Measurements from ENCODE around the gene EHD4.

Gene EHD4

DNA sequence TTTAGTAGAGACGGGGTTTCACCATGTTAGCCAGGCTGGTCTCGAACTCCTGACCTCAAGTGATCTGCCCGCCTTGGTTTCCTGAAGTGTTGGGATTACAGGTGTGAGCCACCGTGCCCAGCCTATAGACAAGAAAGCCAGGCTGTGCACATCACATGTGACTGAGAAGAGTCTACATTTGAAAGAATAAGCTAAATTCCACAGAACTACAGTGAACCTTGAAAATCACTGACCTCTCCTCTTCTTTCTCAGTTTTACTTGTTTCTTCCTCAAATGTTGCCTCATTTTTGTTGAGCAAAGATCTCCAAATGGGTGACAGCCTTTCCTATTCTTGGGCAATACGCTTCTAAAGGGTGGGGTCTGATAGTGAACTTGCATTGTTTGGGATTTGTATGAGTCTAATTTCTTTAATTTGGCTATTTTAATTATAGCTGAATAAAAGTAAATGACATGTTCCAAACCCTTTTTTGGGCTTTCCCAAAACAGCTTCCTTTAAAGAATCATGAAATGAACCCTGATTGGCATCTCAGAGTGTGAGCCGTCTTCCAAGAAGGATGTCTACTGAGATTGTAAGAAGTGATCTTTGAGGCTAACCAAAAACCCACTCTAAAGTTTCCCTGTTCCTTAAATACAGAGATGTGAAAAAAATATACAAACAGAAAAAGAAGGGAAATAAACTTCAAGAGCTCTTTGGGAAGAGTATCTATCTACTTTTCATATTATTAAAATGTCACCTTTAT is 56.9 kb downstream of the EHD4 start:
- no peak for DNase-seq

DNA sequence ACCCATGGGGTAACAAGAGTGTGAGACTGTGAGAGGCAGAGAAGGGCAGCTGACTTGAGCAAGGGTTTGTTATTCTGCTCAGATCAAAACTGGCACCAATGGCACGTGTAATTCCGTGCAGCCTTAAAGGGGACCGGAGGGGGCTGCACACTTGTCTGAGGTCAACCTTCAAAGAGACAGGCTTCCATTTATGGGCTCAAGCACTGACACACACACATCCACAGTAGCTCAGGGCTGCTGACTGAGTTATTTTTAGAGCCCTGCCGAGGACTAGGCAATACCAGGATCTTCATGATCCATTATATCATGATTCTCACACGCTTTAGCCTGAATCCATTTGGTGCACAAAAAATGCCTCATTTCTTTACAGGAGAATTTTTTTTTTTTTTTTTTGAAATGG is 57.9 kb downstream of the EHD4 start:
- DNase-seq = no peak

DNA sequence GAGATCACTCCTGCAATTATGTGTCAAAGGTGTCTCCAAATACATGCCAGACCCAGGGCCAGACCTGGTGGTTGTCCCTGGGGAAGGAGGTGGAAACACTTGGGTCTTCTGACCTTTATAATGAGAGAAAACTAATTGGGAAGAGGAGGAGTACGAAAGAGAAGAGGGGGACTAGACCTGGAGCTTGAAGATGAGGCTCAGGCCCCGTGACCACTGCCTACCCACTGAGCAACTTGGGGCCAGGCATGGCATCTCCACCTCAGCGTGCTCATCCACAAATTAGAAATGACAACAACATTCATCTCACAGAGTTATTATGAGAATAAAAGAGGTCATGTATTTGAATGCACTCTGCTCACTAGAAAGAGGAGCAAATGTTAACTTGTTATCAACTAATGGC is 59.1 kb downstream of the EHD4 start:
- no peak for DNase-seq

DNA sequence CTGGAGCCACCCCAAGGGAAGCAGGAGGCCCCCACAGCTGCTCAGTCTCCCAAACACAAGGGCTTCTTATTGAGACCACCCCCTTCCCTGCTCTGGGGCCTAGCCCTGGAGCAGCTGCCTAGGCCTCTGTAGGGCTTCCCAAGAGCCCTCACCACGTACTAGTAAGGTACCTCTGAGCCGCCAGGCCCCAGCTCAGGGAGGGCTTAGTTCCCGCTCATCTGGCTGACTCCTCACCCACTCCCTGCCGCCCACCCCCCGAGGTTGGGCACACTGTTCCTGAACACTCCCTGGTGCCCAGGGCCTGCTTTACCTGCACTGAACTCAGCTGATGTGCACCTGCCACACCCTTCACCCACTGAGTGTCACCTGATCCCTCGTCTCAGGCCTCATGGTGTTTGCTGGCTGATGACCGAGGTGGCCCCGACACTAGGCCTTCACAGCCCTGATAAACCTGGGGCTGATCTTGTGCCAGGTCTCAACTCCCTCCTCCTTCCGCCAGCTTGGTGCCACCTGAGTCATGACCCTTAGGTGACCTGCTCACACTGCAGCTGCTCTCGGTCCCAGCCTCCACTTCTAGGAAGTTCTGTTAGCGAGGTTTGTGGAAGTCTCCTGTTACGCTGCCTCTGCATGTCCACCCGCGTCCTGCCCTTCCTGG is 60.5 kb downstream of the EHD4 start:
- no peak for DNase-seq

DNA sequence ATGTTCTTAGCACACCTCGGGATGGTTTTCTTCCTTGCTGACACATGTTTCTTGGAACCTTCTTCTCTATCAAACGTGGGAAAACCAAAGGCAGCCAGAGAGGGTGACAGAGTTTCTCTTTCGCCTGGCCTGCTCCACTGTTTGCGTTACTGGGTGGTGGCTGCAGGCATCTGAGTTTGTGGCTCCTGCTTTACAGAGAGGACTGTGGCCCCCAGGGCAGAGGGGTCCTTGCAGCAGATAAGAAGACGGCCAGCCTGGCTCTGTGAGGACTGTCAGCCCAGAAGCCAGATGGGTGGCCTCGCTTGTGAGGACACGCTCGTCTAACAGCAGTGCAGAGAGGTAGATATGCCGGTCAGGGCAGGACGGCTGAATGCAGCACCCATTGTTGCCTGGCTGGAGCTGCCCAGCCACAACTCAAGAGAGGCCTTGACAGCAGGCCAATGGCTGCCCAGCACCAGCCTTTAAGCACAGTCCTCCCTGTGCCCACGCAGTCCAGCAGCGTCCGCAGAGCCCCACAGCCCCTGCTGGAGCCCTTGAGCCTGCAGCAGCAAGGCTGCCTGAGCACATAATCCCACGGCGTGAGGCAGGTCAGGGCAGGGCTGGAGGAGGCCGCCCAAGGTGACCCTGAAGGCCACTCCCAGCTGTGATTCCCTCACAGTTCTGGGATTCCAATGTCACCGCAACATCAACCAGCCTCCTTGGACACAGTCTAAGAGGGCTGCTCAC is 63.5 kb downstream of the EHD4 start:
- no peak for DNase-seq

DNA sequence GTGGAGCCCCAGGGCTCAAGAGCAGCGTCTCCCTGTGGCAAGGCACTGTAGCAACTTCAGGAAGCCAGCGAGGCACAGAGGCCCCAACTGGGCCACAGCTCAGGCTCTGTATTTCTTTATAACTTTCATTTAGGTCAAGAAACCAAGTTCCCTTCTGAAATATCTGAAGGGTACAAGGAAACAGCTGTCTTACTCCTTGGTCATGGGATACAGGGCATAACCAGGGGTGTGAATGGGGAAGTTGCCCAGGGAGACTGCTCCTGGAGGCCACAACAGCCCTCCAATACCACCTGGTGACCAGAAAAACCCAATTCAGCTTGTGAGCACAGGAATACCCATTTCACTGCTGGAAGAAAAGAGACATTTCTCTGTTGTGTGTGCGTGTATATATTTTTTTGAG is 65.2 kb downstream of the EHD4 start:
- DNase-seq = no peak

DNA sequence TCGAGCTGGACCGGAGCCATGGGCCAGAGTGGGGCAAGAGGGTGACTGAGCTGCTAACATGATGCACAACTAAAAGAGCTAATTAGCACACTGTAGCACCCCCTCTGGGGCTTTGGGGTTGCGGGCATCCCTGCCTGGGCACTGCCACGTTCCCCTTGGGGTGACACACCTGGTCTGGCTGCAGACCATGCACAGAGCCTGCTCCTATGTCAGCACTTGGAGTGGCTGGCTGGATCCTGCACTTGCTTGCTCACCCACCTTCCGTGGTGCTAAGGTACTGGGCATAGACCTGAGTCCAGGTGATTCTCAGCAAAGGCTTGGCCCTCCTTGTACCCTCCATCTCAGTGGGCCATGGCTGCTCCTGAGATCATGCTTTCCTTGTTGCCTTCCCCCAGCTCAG is 65.7 kb downstream of the EHD4 start:
- no peak for DNase-seq

DNA sequence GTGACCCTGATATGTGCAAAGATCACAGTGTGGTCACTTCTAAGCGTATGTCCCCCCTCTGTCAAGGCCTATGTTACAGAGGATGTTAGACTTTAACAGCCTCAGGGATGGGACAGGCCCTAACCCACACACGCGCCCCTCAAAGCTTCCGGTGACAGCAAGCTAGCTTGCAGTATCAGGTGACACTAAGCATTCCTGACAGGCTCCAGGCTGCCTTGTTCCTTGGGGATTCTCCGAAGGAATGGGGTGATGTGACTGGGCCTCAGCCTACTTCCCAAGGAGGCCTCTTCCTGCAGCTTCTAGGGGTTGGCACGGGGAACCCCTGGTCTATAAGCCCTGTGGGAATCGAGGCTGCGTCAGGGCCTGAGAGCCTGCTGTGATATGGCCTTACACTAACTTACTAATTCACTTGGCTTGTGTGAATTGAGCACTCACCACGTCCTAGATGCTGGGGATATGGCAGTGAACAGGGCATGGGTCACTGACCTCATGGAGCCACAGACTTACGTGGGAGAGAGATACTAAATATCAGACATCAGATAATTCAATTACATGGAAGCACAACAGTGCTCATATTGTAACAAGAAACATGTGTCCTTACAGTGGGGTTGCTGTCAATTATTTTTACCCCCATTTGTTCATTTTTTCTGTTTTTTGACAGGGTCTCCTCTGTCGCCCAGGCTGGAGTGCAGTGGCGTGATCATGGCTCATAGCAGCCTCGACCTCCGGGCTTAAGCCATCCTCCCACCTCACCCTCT is 67.1 kb downstream of the EHD4 start:
- no peak for DNase-seq

DNA sequence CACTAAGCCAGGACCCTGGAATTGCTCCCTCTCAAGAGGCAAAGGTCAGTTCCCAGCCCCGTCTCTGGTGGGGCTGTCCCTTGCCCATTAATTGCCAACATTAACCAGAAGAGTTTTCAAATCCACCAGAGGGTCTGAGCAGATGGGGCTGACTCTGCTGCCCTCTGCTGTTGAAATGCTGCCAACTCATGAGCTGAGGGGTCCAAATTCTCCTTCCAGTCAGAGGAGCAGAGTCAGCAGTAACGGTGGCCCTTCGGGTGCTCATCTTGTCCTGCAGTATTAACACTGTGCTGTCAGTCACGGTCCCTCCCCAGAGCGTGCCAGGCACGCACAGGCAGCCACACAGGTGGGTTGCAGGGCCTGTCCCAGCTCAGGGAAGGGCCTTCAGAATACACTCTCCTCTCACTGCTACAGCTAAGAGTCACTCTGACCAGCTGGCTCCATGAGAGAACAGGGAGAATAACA is 67.8 kb downstream of the EHD4 start:
- DNase-seq = no peak

DNA sequence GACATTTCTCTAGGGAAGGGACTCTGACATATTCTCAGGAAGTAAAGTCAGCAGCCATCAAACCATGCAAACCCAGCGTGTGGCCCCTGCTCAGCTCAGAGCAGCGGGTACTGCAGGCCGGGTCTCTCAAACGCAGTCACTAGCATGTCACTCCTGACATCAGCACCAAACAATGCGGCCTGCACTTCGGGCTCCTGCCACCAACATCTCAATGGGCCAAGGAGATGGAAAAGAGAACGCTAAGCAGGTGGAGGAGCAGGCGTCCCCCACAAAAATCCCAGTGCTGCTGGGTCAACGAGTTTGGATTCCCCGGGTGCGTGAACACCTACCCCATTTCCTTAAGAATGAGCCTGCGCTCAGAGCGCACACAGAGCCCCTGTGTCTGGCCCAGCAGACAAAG is 68.6 kb downstream of the EHD4 start:
- no peak for DNase-seq

DNA sequence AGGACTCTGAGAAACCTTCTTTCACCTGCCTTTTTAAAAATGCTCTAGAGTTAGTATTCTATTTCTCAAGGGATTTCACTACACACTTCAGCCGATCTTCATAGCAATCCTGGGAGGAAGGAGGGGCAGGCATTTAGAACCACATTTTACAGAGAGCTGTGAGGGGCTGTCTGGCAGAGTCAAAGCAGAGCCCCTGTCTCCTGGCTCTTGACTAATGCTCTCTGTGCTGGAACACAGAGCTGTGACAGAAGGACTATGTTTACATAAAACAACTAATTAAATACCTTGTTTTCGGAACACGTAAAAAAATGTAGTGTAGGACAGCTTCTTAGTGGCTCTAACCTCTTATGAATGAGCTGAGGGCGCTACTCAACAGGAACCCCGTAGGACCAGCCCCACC is 70.9 kb downstream of the EHD4 start:
- no peak for DNase-seq

DNA sequence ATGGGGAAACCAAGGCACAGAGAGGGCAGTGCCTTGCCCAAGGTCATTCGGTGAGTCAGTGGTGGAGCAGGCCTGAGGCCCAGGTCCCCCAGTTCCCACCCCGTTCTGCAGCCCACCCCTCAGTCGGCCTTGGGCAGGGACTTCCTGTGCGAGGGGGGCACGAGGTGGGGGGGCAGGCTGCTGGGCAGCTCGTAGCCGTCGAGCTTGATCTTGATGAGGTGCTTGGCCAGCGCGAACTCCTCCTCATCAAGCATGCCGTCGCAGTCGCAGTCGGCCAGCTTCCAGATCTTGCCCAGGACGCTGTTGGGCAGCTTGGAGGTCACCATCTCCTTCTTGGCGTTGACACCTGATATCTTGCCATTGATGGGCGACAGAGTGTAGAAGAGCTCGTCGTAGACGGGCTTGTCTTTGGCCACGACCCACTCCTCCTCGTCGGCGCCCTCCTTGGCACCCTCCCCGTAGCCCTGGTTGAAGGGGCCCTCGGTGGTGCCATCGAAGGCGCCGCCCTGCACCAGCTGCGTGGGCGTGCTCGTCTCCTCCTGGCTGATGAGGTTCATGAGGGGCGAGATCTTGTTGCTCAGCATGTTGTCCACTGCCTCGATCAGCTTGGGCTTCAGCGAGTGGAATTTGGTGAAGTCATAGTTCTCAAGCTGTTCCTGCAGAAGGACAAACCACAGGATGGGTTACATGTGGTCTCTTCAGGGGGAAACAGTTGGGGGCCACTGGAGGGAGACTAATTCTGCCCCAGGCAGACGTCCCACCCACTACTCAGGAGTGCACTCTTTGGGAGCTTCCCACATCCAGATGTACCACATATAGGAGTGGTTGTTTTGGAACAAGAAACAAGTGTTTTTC is 71.6 kb downstream of the EHD4 start:
- DNase-seq = no peak

DNA sequence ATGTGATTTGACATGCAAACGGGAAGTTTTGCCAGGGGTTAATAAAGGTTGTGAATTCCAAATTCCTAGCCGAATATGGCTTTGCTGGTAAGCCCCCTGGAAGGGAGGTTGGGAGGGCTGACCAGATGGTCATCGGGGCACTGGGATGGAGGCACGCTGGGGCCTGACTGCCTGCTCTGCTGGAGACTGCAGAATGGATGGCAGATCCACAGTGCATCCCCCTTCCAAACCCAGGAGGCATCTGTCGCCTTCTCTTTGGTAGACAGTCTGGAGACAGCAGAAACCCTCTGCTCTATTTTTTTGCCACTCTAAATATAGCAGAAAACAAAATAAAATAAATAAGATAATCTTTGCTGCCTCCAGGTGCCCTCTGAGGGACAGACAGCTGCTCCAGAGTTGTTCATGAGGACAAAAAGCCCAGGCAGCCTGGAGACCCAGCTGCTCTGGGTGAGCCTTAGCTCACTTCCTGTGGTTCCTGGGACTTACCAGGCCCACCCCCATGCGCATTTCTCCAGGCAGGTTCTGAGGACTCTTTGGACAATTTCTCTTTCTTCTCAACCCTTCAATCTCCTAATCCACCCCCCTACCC is 72.4 kb downstream of the EHD4 start:
- no peak for DNase-seq

DNA sequence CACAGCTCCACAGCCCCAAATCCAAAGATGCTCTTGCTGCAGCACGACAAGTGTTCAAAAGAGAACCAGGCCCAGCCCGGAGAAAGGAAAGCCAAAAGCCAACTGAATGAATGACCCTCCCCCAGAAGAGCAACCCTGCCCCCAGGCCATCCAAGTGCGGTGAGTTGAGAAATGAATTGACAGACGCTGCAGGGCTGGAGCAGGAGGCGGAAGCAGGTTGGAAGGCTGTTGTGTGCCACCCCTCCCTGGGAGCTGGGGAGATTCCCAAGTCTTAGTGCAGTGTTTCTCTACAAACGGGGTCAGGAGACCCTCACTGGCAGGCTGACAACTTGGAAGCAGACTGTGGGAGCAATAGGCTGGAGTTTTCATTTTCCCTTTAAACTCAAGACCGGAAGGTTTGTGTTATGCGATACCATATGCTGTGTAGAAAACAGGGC is 75.0 kb downstream of the EHD4 start:
- DNase-seq = no peak

DNA sequence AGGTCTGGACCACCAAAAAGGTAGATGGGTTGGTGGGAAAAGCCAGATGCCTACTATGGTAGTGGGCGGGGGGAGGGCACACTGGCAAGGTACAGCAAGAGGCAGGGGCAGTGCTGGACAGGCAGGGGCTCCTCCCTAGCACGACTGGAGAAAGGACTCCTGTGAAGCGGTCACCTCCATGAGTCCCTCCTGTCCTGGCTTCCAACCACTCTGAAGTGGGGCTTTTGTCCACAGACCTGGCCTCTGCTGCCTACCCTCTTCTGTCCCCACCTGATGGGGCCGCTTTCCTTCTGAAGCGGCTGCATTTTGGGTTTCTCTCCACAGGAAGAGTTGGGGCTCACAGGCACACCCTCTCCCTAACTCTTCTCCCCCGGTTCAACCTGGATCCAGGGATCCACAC is 75.8 kb downstream of the EHD4 start:
- DNase-seq = no peak

DNA sequence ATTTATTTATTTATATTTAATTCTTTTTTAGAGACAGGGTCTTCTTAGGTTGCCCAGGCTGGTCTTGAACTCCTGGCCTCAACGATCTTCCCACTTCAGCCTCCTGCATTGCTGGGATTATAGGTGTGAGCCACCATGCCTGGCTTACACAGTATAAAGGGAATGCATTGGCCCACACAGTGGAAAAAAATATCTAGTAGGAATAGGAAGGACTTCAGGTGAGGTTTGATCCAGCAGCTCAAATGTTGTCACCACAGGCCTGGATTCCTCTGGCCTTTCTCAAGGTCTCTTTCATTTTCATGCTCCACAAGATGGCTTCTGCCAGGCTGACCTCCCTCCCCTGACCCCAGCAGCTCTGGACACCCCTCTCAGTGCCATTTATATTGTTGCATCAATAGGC is 76.4 kb downstream of the EHD4 start:
- no peak for DNase-seq

DNA sequence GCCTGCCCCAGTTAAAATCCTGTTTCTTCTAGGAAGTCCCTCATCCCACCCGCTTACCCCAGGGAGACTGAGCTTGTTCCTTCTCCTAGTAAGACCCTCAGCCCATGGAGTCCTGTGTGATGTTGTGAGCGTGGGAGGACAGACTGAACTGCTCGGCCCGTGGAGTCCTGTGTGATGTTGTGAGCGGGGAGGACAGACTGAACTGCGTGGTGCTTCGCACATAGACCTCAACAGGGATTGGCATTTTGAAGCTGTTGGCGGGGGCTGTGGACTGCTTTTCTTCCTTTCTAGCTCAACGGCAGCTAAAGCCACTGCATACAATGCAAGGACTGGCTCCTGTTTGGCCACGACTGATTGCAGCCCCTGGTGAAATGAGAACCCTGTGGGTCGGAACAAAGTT is 76.9 kb downstream of the EHD4 start:
- no peak for DNase-seq

DNA sequence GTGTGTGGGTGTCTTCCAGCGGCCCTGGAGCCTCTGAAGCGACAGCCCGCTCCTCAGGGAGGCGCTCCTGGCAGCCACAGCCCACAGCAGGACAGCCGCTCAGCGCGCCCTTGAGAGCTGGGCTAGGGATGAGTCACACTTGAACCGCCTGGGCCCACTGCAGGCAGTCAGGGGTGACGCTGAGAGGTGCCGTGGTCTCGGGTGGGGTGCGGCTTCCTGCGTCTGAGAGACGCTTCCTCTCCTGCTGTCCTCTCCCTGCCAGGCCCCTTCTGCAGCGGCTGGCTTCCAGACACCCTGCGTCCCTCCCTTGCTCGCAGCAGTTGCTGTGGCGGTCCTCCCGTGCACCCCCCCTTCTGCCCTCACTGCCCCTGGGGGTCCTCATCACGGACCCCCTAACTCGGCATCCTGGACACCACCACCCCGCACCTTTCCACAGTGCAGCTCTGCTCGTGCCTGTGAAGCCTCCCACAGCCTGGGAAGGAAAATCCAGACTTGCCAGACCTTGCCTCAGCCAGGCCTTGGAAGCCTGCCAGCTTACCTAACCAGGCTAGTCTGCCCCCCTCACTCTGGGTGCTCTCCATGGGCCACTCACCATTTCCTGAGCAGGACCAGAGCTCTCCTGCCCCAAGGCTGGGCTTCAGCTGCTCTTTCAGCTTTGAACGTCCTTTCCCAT is 77.4 kb downstream of the EHD4 start:
- no peak for DNase-seq

DNA sequence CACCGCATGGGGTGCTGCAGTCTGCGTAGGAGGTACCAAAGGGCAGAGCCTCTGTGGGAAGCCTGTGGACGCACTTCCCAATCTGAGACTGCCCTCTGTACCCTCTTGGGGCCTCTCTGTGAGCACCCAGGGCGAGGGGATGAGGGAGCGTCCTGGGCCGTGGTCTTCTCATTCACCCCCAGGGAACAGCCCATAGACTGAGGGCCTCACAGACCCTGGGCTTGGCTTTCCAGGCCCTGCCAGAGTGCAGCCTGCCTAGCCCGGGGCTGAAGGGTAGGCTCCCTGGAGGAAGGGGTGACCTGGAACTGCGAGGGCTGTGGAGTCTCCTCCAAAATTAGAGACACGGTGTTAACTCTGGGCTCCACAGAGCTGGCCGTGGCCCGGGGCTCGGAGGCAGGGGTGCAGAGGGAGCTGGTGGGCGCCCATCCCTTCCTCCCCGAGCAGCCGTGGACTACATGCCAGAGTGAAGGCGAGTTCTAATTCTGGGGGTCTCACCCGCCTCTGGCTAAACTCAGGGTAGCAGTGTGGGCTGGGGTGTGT is 78.0 kb downstream of the EHD4 start:
- no peak for DNase-seq

DNA sequence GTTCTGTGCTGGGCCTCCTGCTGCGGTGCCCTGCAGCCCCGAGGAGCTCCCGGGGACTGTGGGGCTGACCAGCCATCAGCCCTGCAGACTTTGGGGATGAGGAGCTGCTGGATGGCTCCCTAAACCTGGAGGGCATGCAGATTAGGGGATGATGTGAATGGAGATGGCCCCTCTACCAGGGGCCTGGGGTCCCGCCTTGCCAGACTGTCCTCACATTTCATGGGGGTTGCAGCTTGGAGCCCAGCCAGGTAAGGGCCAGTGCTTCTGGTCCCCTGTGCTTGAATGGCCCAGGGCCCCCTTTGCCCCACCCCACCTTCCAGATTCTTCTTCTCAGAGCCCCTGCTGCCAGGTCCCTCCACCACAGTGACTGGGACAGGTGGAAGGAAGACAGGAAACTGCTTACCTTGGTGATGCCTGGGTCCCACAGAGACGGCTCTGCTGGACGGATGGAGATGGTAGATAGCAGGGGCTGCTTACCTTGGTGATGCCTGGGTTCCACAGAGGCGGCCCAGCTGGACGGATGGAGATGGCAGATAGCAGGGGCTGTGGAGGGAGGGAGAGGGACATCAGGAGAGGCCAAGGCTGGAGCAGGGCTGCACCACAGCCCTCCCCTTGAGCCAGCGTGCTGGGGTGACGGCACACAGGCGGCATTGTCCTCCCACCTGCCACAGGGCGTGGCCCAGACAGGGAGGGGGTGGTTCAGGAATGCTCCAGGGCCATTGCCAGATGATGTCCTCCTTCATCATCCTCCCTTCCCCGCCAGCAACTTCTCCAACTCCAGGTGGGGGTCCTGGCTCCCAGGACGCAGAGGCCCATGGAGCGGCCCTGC is 78.7 kb downstream of the EHD4 start, which contains the start of gene SPTBN5:
TSS of gene SPTBN5 (minus strand) at position 632 of the 829 bp plus-strand sequence. CDS start at position 76, 556 bp downstream.
- DNase-seq = no peak
